ENCODE data around the gene PTTG1. TPM values are rescaled to one million over a fixed set of nuclear protein-coding genes. Genes with fewer than 3 reads are reported as not detected.

PTTG1 gene
- polyA plus RNA-seq, 1 donor (not counting 4 experiments of a cell fraction or from before 2014, with no cell fraction given): 112 TPM

GRCh38 chr5:160441311-160441781, 19.7 kb downstream of the PTTG1 start:
- H3K27ac ChIP-seq (ENCODE audit: control insufficient read depth, insufficient read depth, low read length): no peak overlapping the region
- no peaks in the 10 kb centered on the region for H3K9me3 ChIP-seq (ENCODE audit: control insufficient read depth, low read depth, low read length)
- no peak overlapping the region for H3K4me2 ChIP-seq (ENCODE audit: control insufficient read depth, extremely low read depth, insufficient read depth, low read depth, low read length)
- no peak overlapping the region for H3K9ac ChIP-seq (ENCODE audit: control insufficient read depth, extremely low read depth, insufficient read depth, low read length)
- FAIRE-seq: no peak
- H3K9me1 ChIP-seq (ENCODE audit: control insufficient read depth, extremely low read depth, insufficient read depth, low read length): no peaks in the 10 kb centered on the region
- H4K20me1 ChIP-seq (ENCODE audit: control insufficient read depth, extremely low read depth, insufficient read depth, low read length): no peaks in the 10 kb centered on the region
- no peak overlapping the region for H3K4me3 ChIP-seq (ENCODE audit: control insufficient read depth in 2 of 3, extremely low read depth in 1 of 3, insufficient read depth in 2 of 3, low read depth in 1 of 3, low read length in 3 of 3)
- no peaks in the 10 kb centered on the region for H3K27me3 ChIP-seq (ENCODE audit: control insufficient read depth, extremely low read depth, insufficient read depth, low read length)
- H3K79me2 ChIP-seq (ENCODE audit: control insufficient read depth, insufficient read depth, low read length): no peaks in the 10 kb centered on the region
- dilution Hi-C loops (cut with MboI; ENCODE audit: extremely low pct_ligation_motif_present, low sequenced_read_pairs): no loop called here
- no peak for DNase-seq (ENCODE audit: low read depth, low spot score)
- H3K36me3 ChIP-seq (ENCODE audit: control insufficient read depth in 2 of 2, extremely low read depth in 1 of 2, insufficient read depth in 2 of 2, low read length in 2 of 2): no peaks in the 10 kb centered on the region
- TF ChIP-seq EZH2 (IDR thresholded peaks at IDR 0.05; ENCODE audit: low read length): no peak
- no peak for TF ChIP-seq CTCF (optimal IDR thresholded peaks at IDR 0.05 in 1 of 3, IDR thresholded peaks at IDR 0.05 in 1 of 3, conservative IDR thresholded peaks at IDR 0.05 in 1 of 3; ENCODE audit: extremely low read depth in 1 of 3, insufficient read depth in 2 of 3, low read length in 3 of 3)
- H2AFZ ChIP-seq (ENCODE audit: control insufficient read depth, low read length): no peak overlapping the region
- peaks cover 9% of the 10 kb centered on the region for H3K4me1 ChIP-seq (ENCODE audit: control insufficient read depth, extremely low read depth, insufficient read depth, low read length)

- TF ChIP-seq EZH2 (IDR thresholded peaks at IDR 0.05; ENCODE audit: low read length) (no peak), CTCF (optimal IDR thresholded peaks at IDR 0.05 in 1 of 3, IDR thresholded peaks at IDR 0.05 in 1 of 3, conservative IDR thresholded peaks at IDR 0.05 in 1 of 3; ENCODE audit: extremely low read depth in 1 of 3, insufficient read depth in 2 of 3, low read length in 3 of 3) (no peak)
- Histone ChIP-seq H3K79me2 (ENCODE audit: control insufficient read depth, insufficient read depth, low read length) (no peaks in the 10 kb centered on the region), H3K36me3 (ENCODE audit: control insufficient read depth in 2 of 2, extremely low read depth in 1 of 2, insufficient read depth in 2 of 2, low read length in 2 of 2) (no peaks in the 10 kb centered on the region), H3K9ac (ENCODE audit: control insufficient read depth, extremely low read depth, insufficient read depth, low read length) (no peak overlapping the region), H3K4me1 (ENCODE audit: control insufficient read depth, extremely low read depth, insufficient read depth, low read length) (peaks cover 9% of the 10 kb centered on the region), H3K9me1 (ENCODE audit: control insufficient read depth, extremely low read depth, insufficient read depth, low read length) (no peaks in the 10 kb centered on the region), H2AFZ (ENCODE audit: control insufficient read depth, low read length) (no peak overlapping the region), H3K27me3 (ENCODE audit: control insufficient read depth, extremely low read depth, insufficient read depth, low read length) (no peaks in the 10 kb centered on the region), H3K4me3 (ENCODE audit: control insufficient read depth in 2 of 3, extremely low read depth in 1 of 3, insufficient read depth in 2 of 3, low read depth in 1 of 3, low read length in 3 of 3) (no peak overlapping the region), H4K20me1 (ENCODE audit: control insufficient read depth, extremely low read depth, insufficient read depth, low read length) (no peaks in the 10 kb centered on the region), H3K9me3 (ENCODE audit: control insufficient read depth, low read depth, low read length) (no peaks in the 10 kb centered on the region), H3K27ac (ENCODE audit: control insufficient read depth, insufficient read depth, low read length) (no peak overlapping the region), H3K4me2 (ENCODE audit: control insufficient read depth, extremely low read depth, insufficient read depth, low read depth, low read length) (no peak overlapping the region)
- DNase-seq (ENCODE audit: low read depth, low spot score) (no peak), FAIRE-seq (no peak)
- dilution Hi-C loops (cut with MboI; ENCODE audit: extremely low pct_ligation_motif_present, low sequenced_read_pairs): no loop called here
Observed at GRCh38 chr5:160442824-160443431, 21.3 kb downstream of the PTTG1 start.
